HG02970 (cell line): Measurements from ENCODE around the gene FOXD4L3.
"Not testable (repeated sequence)": the region's sequence is repeated elsewhere in the genome, so short reads cannot be mapped to it uniquely, and the experiment has no call there.

Experiments used
- ATAC-seq: cut with Tn5 transposase; IDR thresholded peaks from one replicate; pipeline ENCODE4 v1.9.1; 2021; ENCODE audit warnings: mild to moderate bottlenecking, moderate library complexity, moderate number of reproducible peaks; ENCODE audit not compliant: unreplicated experiment, low FRiP score

FOXD4L3 gene

GRCh38 chr9:68302567-68302966 lies at the start of gene FOXD4L3:
FOXD4L3 (plus strand) TSS chr9:68302867; CDS start chr9:68302952, 85 bp downstream.
- not testable (repeated sequence) for ATAC-seq

- ATAC-seq = not testable (repeated sequence)
Observed at GRCh38 chr9:68281041-68281440, 21.6 kb upstream of the FOXD4L3 start.

GRCh38 chr9:68303771-68304170 lies 1.1 kb downstream of the FOXD4L3 start:
- not testable (repeated sequence) for ATAC-seq

GRCh38 chr9:68304212-68304611 lies 1.5 kb downstream of the FOXD4L3 start:
- not testable (repeated sequence) for ATAC-seq

GRCh38 chr9:68304777-68305176 lies 2.1 kb downstream of the FOXD4L3 start:
- ATAC-seq = not testable (repeated sequence)

GRCh38 chr9:68305680-68306285 lies 3.1 kb downstream of the FOXD4L3 start:
- ATAC-seq = not testable (repeated sequence)

- ATAC-seq = not testable (repeated sequence)
Observed at GRCh38 chr9:68306391-68306964, 3.8 kb downstream of the FOXD4L3 start.

- not testable (repeated sequence) for ATAC-seq
Observed at GRCh38 chr9:68307127-68307526, 4.5 kb downstream of the FOXD4L3 start.

- not testable (repeated sequence) for ATAC-seq
Observed at GRCh38 chr9:68307654-68308053, 5.0 kb downstream of the FOXD4L3 start.

- not testable (repeated sequence) for ATAC-seq
Observed at GRCh38 chr9:68311208-68311607, 8.5 kb downstream of the FOXD4L3 start.

GRCh38 chr9:68318209-68318608 lies 15.5 kb downstream of the FOXD4L3 start:
- ATAC-seq = not testable (repeated sequence)

- not testable (repeated sequence) for ATAC-seq
Observed at GRCh38 chr9:68323749-68324148, 21.1 kb downstream of the FOXD4L3 start.

GRCh38 chr9:68324518-68324917 lies 21.9 kb downstream of the FOXD4L3 start:
- ATAC-seq = not testable (repeated sequence)

- ATAC-seq = not testable (repeated sequence)
Observed at GRCh38 chr9:68329106-68329505, 26.4 kb downstream of the FOXD4L3 start.

GRCh38 chr9:68330531-68331173 lies 28.0 kb downstream of the FOXD4L3 start:
- not testable (repeated sequence) for ATAC-seq

GRCh38 chr9:68332122-68332521 lies 29.5 kb downstream of the FOXD4L3 start:
- ATAC-seq = not testable (repeated sequence)

- not testable (repeated sequence) for ATAC-seq
Observed at GRCh38 chr9:68335935-68336334, 33.3 kb downstream of the FOXD4L3 start.

- not testable (repeated sequence) for ATAC-seq
Observed at GRCh38 chr9:68336639-68337339, 34.1 kb downstream of the FOXD4L3 start.

GRCh38 chr9:68338000-68338399 lies 35.3 kb downstream of the FOXD4L3 start:
- not testable (repeated sequence) for ATAC-seq

GRCh38 chr9:68342265-68343025 lies 39.8 kb downstream of the FOXD4L3 start:
- ATAC-seq = not testable (repeated sequence)
